Panc1 (cell line): ENCODE data around the gene CTNND2. TPM values are rescaled to one million over a fixed set of nuclear protein-coding genes. Genes with fewer than 3 reads are reported as not detected.

ENCODE experiments used
- ATAC-seq: fragments of 200-7000 bp; cut with Tn5 transposase; 2 replicates; pipeline ENCODE4 v1.9.1; 2020; ENCODE audit warnings: mild to moderate bottlenecking, moderate library complexity
- BruUV-seq: library from RNA; stranded (reverse); fragments of 400-500 nt; replicated peaks from 2 replicates; lab custom pipeline; 2021; lab: Mats Ljungman, UMichigan
- CTCF ChIA-PET: fragments of 300-600 bp; sonication (Branson Sonifier 250); formaldehyde crosslinking; loops from one replicate; lab custom pipeline; 2022; ENCODE audit warnings: antibody characterized with exemption; lab: Charles Lee
- POLR2A ChIA-PET: fragments of 300-600 bp; sonication (Branson Sonifier 250); formaldehyde crosslinking; loops from one replicate; lab custom pipeline; 2022; ENCODE audit warnings: antibody characterized with exemption; lab: Charles Lee
- DNase-seq: peaks from one replicate; pipeline ENCODE4 v3.0.0-alpha.2; 2010; ENCODE audit warnings: low read depth, low spot score
- H3K27ac ChIP-seq: 2 replicates; pipeline ENCODE4 v1.5.1; 2011; ENCODE audit warnings: mild to moderate bottlenecking, low read length, inconsistent platforms
- H3K27me3 ChIP-seq: fragments of 200-500 bp; sonication (Bioruptor generic); 2 replicates; pipeline ENCODE4 v1.6.0; 2014; ENCODE audit warnings: low read length, inconsistent platforms; ENCODE audit not compliant: control insufficient read depth, insufficient read depth
- H3K36me3 ChIP-seq: fragments of 200-500 bp; sonication (Bioruptor generic); 2 replicates; pipeline ENCODE4 v1.5.1; 2014; ENCODE audit warnings: inconsistent platforms, mild to moderate bottlenecking, low read length, moderate library complexity; ENCODE audit not compliant: control insufficient read depth, insufficient read depth
- H3K4me1 ChIP-seq: 2 replicates; pipeline ENCODE4 v1.5.1; 2011; ENCODE audit warnings: inconsistent platforms, mild to moderate bottlenecking, low read length, moderate library complexity; ENCODE audit not compliant: control insufficient read depth, insufficient read depth
- H3K4me3 ChIP-seq, 2 experiments: 2 replicates each; pipeline ENCODE4 v1.5.1; 2011 to 2012; ENCODE audit warnings: low read depth in 2 of 2, low read length in 2 of 2, mild to moderate bottlenecking in 2 of 2, inconsistent platforms in 1 of 2, moderate library complexity in 1 of 2
- H3K9me3 ChIP-seq: fragments of 200-500 bp; sonication (Bioruptor generic); 2 replicates; pipeline ENCODE4 v1.5.1; 2014; ENCODE audit warnings: low read depth, mild to moderate bottlenecking, inconsistent platforms, low read length, moderate library complexity; ENCODE audit not compliant: control insufficient read depth, insufficient read depth
- POLR2AphosphoS5 ChIP-seq: IDR thresholded peaks from 2 replicates; pipeline ENCODE4 v1.6.1; 2012; ENCODE audit warnings: mild to moderate bottlenecking, low read depth, low read length, moderate library complexity
- SIN3A ChIP-seq: IDR thresholded peaks from 2 replicates; pipeline ENCODE4 v1.6.1; 2012; ENCODE audit warnings: low read depth, mild to moderate bottlenecking, low read length, moderate library complexity, borderline replicate concordance; ENCODE audit not compliant: insufficient read depth
- TCF7L2 ChIP-seq: IDR thresholded peaks from 2 replicates; pipeline ENCODE4 v1.6.1; 2011; ENCODE audit warnings: mild to moderate bottlenecking, low read depth, low read length, inconsistent platforms
- in situ Hi-C: cut with HindIII; loops from 2 replicates; pipeline ENCODE4 v1.10.0; 2016; ENCODE audit warnings: low sequenced_read_pairs, low pct_unique_long_range_greater_than_20kb
- intact Hi-C: fragments of 100-400 bp; cut with micrococcal nuclease; formaldehyde crosslinking; loops from one replicate; pipeline ENCODE4 v1.10.0; 2022; ENCODE audit not compliant: unreplicated experiment
- total RNA-seq: library from RNA; stranded (reverse); gene quantifications from one replicate; pipeline ENCODE4 v1.2.1, GENCODE V29; 2021; ENCODE audit not compliant: unreplicated experiment
- TF ChIP-seq, protein P1 (sequence below), 2 experiments: IDR thresholded peaks; 2 replicates each; pipeline ENCODE4 v1.6.1; 2011 to 2012; ENCODE audit warnings: low read depth in 2 of 2, control low read depth in 1 of 2, low read length in 1 of 2, mild to moderate bottlenecking in 1 of 2, moderate library complexity in 1 of 2; ENCODE audit not compliant: insufficient read depth in 1 of 2
- TF ChIP-seq, protein P2 (sequence below): fragments of 450-650 bp; IDR thresholded peaks from 2 replicates; pipeline ENCODE4 v1.5.1; 2017; ENCODE audit warnings: mild to moderate bottlenecking

The CTNND2 gene
- total RNA-seq, 1 experiment from 2014 or later, result 1.0 TPM

GRCh38 chr5:11898787-11899186, 5.5 kb downstream of the CTNND2 start:
- Histone ChIP-seq H3K27ac (no peak overlapping the region), H3K27me3 (peaks cover 5% of the 10 kb centered on the region), H3K9me3 (0 out of 2 replicates have a peak, but pooled peaks cover 3% of the 10 kb centered on the region), H3K36me3 (no peaks in the 10 kb centered on the region), H3K4me1 (no peaks in the 10 kb centered on the region), H3K4me3 (no peak overlapping the region)
- BruUV-seq, result no TSS peak
- intact Hi-C loops, result no loop called here
- DNase-seq (no peak), ATAC-seq (no peak)
- in situ Hi-C loops, result no loop called here
- CTCF ChIA-PET, result no interaction called here
- POLR2A ChIA-PET, result no interaction called here
- no peak for TF ChIP-seq TCF7L2
- no peak for TF ChIP-seq POLR2AphosphoS5
- TF ChIP-seq, protein P1, sequence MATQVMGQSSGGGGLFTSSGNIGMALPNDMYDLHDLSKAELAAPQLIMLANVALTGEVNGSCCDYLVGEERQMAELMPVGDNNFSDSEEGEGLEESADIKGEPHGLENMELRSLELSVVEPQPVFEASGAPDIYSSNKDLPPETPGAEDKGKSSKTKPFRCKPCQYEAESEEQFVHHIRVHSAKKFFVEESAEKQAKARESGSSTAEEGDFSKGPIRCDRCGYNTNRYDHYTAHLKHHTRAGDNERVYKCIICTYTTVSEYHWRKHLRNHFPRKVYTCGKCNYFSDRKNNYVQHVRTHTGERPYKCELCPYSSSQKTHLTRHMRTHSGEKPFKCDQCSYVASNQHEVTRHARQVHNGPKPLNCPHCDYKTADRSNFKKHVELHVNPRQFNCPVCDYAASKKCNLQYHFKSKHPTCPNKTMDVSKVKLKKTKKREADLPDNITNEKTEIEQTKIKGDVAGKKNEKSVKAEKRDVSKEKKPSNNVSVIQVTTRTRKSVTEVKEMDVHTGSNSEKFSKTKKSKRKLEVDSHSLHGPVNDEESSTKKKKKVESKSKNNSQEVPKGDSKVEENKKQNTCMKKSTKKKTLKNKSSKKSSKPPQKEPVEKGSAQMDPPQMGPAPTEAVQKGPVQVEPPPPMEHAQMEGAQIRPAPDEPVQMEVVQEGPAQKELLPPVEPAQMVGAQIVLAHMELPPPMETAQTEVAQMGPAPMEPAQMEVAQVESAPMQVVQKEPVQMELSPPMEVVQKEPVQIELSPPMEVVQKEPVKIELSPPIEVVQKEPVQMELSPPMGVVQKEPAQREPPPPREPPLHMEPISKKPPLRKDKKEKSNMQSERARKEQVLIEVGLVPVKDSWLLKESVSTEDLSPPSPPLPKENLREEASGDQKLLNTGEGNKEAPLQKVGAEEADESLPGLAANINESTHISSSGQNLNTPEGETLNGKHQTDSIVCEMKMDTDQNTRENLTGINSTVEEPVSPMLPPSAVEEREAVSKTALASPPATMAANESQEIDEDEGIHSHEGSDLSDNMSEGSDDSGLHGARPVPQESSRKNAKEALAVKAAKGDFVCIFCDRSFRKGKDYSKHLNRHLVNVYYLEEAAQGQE (IDR thresholded peaks at IDR 0.05; ENCODE audit: insufficient read depth in 1 of 2, low read depth in 2 of 2, low read length in 1 of 2), result no peak
- TF ChIP-seq SIN3A, result no peak
- TF ChIP-seq, protein P2, sequence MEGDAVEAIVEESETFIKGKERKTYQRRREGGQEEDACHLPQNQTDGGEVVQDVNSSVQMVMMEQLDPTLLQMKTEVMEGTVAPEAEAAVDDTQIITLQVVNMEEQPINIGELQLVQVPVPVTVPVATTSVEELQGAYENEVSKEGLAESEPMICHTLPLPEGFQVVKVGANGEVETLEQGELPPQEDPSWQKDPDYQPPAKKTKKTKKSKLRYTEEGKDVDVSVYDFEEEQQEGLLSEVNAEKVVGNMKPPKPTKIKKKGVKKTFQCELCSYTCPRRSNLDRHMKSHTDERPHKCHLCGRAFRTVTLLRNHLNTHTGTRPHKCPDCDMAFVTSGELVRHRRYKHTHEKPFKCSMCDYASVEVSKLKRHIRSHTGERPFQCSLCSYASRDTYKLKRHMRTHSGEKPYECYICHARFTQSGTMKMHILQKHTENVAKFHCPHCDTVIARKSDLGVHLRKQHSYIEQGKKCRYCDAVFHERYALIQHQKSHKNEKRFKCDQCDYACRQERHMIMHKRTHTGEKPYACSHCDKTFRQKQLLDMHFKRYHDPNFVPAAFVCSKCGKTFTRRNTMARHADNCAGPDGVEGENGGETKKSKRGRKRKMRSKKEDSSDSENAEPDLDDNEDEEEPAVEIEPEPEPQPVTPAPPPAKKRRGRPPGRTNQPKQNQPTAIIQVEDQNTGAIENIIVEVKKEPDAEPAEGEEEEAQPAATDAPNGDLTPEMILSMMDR, result no peak

- Histone ChIP-seq H3K27ac (no peak overlapping the region), H3K4me1 (no peaks in the 10 kb centered on the region), H3K4me3 (no peak overlapping the region), H3K9me3 (0 out of 2 replicates have a peak, but pooled peaks cover 3% of the 10 kb centered on the region), H3K36me3 (no peaks in the 10 kb centered on the region), H3K27me3 (peaks cover 5% of the 10 kb centered on the region)
- intact Hi-C loops (no loop called here), in situ Hi-C loops (no loop called here)
- ATAC-seq (no peak), DNase-seq (no peak)
- CTCF ChIA-PET, result no interaction called here
- no peak for TF ChIP-seq POLR2AphosphoS5
- no peak for TF ChIP-seq SIN3A
- TF ChIP-seq, protein P1 (IDR thresholded peaks at IDR 0.05; ENCODE audit: insufficient read depth in 1 of 2, low read depth in 2 of 2, low read length in 1 of 2), result no peak
- TF ChIP-seq, protein P2, result no peak
- POLR2A ChIA-PET, result no interaction called here
- no TSS peak for BruUV-seq
Measured at GRCh38 chr5:11897781-11898180, 6.5 kb downstream of the CTNND2 start.
